ENCODE measurements around the gene TAF5.

- TF ChIP-seq CTCF (IDR thresholded peaks at IDR 0.05) (no peak), EP300 (IDR thresholded peaks at IDR 0.05) (no peak), POLR2A (IDR thresholded peaks at IDR 0.05) (no peak)
These were observed 61.3 kb downstream of the TAF5 start for GRCh38 chr10:103428989-103429643.
